ENCODE results near the gene AGPAT4.
"Not testable (repeated sequence)": the region's sequence is repeated elsewhere in the genome, so short reads cannot be mapped to it uniquely, and the experiment has no call there.

The AGPAT4 gene

DNA sequence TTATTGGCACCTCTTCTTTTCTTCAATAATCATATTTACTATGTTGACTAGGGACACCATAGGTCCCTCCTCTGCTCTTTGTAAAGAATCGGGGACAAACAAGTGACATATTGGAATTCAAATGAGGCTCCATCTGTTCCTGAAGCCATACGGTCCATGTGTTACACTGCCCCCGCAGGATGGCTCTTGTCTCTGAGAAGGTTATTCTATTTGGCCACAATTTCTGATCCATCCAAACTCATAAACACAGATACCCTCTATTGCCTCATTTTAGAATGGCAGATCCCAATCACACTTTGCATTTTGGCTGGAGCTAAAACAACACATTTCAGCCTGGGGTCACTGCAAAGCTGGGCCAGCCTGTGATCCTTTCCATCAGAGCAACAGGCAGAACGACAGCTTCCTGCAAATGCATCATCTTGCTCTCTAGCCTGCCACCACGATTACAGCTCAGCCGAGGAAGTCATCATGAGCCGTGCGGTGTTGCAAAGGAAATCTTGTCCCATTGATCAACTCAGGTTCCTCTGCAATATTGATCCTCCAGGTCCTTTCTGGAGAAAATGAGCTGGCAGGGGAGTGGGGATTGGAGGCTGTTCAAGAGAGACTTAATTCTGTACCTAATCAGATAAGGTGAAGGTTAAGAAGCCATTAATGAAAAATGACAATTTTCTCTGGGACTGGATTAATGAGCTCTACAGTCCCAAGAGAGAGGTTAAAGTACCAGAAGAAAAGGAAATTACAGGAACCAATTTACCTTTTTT lies 73.1 kb downstream of the AGPAT4 start:
- DNase-seq (ENCODE audit: low spot score), result peak; percentile 2

DNA sequence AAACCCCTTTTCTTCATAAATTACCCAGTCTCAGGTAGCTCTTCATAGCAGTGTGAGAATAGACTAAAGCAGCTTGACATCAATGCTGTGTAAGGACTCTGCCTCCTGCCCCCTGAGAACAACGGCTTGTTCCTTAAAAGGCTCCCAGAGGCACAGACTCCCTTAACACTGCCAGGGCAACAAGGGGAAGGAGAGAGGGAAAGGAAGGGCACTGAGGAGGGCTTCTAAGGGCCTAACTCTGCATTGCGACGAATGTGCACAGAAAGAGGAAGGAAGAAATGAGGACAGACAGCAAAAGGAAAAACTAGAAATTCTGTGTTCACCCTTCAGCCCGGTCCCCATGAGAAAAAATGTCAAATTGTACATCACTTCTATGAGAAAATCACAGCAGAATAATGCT lies 74.0 kb downstream of the AGPAT4 start:
- no peak for DNase-seq (ENCODE audit: low spot score)

DNA sequence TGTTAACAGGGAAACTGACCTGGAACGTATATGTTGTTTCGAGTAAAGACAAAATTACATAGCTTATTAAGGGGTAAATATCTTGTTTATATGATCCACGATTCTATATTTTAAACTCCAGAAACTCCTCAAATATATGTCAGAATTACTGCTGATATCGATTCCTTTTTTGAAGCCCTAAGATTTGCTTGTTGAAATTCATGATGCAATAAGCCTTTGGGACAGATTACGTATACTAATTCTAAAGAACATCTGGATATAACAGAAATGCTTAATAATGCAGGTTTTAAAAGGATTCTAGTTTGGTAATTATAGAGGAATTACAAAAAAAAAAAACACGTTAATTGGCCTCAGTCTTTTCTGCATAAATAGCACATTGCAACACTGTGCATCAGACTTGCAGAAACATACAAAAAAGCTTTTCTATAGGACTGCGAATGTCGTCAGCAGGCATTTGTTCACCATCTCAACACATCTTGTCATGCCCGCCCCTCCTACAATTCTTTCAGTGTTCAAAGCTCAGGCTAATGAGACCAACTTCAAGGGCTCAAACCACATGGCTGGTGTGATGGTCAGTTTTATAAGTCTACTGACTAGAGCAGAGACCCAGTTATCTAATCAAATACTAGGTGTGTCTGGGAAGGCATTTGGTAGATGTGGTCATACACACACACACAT lies 74.9 kb downstream of the AGPAT4 start:
- no peak for DNase-seq (ENCODE audit: low spot score)

DNA sequence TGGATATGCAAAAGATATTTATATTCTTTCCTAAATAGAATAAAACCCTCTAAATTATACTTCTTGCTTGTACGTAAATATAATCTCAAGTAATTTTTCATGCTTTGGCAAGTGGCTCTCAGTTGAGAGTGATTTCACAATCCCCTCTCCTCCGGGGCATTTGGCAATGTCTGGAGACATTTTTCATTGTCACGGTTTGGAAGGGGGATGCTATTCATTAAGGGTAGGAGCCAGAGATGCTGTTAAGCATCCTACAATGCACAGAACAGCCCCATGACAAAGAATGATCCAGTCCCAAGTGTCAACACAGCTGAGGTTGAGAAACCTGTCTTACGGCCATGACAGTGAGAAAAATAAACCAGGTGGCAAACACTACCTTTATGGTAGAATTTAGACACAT lies 75.7 kb downstream of the AGPAT4 start:
- DNase-seq (ENCODE audit: low spot score), result no peak

DNA sequence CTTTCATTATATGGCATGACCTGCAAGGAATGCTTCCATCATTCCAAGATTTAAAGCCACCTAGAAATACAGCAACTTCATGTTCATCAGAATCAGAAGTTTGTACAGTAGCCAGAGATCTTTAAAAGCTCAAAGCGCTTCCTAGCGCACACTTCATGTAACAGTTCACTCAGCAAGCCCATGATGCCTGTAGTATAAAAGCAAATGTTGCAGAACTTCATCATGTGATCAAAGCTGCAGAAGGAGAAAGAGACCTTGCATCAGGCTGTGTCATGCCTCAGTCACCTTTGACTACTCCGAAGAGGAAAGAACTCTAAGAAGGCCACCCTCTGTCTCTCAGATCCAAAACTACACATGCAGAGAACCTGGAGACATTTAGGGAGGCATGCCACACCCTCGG lies 78.5 kb downstream of the AGPAT4 start:
- no peak for DNase-seq (ENCODE audit: low spot score)

DNA sequence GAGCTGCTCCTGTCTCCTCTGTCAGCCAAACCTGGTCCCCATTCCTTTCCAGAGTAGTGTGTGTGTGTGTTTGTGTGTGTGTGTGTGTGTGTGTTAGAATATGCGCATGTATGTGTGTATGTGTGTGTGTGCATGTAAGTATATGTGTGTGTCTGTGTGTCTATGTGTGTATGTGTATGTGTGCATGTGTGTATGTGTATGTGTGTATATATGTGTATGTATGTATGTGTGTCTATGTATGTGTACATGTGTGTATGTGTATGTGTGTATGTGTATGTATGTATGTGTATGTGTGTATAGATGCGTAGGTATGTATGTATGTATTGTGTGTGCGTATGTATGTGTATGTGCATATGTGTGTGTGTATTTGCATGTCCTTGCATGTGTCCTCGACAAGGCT lies 79.5 kb downstream of the AGPAT4 start:
- DNase-seq (ENCODE audit: low spot score), result no peak

DNA sequence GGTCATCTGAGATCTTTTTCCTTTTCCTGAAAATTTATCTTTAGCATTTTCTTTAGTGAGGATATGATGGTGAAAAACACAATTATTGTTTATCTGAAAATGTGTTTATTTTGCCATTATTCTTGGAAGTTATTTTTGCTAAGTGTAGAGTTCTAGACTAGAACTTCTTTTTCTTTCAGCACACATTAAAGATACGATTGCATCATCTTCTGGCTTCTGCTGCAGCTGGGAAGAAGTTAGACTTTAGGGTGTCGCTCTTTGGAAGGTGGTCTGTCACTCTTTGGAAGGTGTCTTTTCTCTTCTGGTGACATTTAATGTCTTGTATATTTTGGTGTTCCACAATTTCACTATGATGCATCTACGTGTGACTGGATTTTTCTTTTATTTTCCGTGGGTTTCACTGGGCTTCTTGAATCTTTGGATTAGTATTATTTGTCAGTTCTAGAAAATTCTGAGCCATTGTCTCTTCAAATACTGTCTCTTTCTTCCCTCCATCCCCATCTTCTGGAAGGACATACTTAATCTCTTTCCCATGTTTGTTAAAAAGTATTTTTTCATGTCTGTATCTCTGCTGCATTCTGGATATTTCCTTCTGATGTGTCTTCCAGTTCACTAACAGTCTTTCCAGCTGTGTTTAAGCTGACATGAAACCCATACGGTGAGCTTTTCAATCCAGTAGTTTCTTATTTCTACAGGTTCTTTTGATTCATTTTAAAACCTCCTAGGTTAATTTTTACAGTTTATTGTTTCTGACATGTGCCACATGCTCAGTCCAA lies 81.0 kb downstream of the AGPAT4 start:
- no peak for DNase-seq (ENCODE audit: low spot score)

DNA sequence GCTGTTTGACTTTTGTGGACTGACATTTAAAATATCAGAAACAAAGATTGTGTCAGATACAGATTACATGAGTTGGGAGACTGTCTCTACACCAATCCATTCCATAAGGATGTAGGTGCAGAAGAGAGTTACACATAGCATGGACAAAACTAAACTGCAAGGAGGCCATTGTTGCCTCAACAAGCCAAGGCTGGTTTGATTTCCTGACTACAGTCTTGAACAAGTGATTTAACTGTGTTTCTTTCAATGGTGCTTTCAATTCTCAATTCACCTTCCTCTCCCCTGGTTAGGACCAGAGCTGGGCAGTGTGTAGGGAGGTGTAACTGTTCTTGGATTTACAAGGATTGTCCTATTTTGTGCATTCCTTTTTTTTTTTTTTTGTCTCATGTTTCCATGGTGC lies 82.2 kb downstream of the AGPAT4 start:
- DNase-seq (ENCODE audit: low spot score), result no peak

DNA sequence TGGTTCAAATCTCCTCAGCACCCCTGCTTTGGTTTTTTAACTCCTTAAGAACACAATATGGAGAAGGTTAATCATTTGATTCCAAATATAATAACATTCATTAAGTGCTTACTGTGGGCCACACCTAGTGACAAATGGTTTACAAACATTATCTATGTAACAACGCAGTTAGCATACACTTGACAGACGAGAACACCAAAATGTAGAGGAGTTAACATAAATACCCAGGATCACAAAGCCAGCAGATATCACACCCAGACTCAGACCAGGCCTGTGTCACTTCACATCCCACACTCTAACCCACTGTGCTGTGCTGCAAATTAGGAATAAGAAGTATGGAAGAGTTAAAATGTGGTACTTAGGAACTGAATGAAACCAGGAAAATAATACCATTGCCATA lies 82.9 kb downstream of the AGPAT4 start:
- DNase-seq (ENCODE audit: low spot score), result no peak

DNA sequence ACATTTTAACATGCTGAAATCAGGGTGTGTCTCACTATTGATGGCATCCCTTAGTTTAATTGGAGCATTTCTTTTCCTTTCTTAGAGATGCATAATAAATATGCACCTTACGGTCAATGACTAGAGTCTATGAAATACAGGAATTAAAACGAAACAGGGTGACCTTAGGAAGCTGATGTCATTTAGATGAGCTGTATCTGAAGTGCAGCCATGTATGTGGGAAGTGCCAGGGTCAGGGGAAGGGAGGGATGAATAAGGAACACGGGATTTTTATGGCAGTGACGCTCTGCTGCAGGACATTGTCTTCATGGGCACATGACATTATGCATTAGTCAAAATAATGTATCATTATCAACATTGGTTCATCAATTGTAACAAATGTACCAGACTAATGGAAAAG lies 84.0 kb downstream of the AGPAT4 start:
- no peak for DNase-seq (ENCODE audit: low spot score)

DNA sequence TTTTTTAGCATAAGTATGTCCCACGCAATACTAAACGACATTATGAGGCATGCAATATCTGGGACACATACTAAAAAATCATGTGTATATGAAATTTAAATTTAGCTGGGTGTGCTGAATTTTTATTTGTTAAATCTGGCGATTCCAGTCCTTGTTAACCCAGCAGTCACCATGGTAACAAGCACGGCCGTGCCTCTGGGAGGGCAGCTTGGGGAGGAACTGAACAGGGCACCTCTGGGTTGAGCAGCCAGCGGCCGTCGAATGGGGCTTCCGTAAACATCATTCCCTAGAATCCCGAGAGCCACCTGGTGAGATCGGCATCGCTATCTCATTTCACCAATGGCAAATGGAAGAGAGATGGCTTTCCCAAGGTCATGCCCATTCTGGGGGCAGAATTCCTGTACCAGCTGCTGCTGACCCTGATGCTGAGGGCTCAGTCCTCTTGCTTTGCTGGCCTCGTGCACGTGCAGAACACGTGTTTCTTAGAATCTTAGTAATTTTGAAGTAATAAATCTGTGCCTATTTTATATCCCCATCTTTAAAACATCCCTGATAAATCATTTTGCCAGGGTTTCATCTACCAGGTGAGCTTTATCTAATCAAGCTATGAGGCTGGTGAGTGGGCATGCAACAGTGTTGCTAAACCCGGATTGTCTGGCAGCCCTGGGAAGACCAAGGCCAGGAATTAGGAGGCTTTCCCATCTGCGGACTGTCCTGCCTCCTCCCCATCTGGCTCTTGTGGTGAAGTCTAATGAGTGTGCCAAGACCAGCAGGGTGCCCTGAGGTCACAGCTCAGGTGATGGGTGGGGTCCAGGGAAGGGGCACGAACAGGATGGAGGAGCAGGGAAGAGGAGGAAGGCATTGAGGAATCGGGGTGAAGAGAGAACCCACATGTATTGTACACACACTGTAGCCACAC lies 85.1 kb downstream of the AGPAT4 start:
- no peak for DNase-seq (ENCODE audit: low spot score)

DNA sequence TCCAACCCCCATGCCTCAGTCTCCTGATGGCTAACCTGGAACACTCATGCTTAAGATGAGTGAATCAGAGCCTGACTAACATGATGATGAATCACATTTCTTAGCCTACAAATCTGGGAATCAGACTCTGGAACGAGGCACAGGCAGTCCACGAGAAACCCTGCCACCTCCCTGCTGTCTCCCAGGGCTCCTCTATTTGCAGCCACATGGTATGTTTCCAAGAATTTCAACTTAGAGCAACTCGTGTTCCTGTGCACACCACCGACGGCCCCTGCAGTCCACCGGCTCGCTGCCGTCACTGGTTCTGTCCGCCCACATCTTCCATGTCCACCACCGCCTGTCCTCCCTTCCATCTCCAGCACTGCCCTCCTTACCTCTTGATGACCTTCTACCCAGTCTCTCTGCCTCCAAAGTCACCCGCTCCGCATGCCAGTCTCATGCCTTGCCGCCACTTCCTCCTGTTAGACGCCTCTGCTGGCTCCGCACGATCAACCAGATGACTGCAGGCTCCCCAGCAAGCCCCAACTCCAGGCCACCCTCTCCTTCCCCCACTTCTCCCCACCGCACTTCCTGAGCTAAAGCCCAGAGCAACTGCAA lies 87.6 kb downstream of the AGPAT4 start:
- peak; percentile 67 for DNase-seq (ENCODE audit: low spot score)

DNA sequence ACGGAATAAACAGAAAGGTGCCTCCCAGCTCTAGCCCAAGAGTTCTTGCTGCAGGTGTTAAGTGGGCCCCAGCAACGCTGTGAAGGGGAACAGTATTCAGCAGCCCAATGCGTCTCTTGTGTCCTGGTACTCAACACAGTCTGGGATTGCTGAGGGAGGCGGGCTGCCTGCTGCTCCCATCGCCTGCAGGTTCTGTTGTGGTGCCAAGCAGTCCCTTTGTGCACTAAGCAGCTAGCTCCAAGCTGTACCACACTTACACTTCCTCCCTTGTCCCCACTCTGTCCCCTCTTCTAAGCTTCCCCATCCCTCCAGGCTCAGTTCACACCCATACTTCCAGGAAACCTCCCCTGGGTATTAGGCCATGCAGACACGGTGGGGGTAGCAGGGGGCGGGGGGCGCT lies 92.7 kb downstream of the AGPAT4 start:
- no peak for DNase-seq (ENCODE audit: low spot score)

DNA sequence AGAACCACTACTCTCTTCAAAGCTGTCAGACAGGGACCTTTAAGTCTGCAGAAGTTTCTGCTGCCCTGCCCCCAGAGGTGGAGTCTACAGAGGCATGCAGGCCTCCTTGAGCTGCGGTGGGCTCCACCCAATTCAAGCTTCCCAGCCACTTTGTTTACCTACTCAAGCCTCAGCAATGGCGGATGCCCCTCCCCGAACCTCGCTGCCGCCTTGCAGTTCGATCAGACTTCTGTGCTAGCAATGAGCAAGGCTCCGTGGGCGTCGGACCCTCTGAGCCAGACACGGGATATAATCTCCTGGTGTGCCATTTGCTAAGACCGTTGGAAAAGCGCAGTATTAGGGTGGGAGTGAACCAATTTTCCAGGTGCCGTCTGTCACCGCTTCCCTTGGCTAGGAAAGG lies 95.7 kb downstream of the AGPAT4 start:
- DNase-seq (ENCODE audit: low spot score), result not testable (repeated sequence)

DNA sequence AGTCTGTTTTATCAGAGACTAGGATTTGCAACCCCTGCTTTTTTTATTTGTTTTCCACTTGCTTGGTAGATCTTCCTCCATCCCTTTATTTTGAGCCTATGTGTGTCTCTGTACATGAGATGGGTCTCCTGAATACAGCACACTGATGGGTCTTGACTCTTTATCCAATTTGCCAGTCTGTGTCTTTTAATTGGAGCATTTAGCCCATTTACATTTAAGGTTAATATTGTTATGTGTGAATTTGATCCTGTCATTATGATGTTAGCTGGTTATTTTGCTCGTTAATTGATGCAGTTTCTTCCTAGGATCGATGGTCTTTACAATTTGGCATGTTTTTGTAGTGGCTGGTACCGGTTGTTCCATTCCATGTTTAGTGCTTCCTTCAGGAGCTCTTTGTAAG lies 97.4 kb downstream of the AGPAT4 start:
- not testable (repeated sequence) for DNase-seq (ENCODE audit: low spot score)

DNA sequence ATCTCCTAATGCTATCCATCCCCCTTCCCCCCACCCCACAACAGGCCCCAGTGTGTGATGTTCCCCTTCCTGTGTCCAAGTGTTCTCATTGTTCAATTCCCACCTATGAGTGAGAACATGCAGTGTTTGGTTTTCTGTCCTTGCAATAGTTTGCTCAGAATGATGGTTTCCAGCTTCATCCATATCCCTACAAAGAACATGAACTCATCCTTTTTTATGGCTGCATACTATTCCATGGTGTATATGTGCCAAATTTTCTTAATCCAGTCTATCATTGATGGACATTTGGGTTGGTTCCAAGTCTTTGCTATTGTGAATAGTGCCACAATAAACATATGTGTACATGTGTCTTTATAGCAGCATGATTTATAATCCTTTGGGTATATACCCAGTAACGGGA lies 101.1 kb downstream of the AGPAT4 start:
- DNase-seq (ENCODE audit: low spot score), result not testable (repeated sequence)

DNA sequence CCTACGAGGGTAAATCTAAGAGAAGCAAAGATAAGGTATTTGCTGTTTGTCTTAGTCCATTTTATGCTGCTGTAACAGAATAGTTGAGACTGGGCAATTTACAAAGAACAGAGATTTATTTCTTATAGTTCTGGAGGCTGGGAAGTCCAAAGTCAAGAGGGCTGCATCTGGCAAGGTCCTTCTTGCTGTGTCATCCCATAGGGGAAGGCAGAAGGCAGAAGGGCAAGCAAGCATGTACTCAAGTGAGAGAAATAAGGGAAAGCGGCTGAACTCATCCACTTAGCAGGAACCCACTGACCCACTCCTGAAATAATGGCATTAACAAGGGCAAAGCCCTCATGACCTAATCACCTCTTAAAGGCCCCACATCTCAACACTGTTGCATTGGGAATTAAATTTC lies 102.7 kb downstream of the AGPAT4 start:
- DNase-seq (ENCODE audit: low spot score), result no peak

DNA sequence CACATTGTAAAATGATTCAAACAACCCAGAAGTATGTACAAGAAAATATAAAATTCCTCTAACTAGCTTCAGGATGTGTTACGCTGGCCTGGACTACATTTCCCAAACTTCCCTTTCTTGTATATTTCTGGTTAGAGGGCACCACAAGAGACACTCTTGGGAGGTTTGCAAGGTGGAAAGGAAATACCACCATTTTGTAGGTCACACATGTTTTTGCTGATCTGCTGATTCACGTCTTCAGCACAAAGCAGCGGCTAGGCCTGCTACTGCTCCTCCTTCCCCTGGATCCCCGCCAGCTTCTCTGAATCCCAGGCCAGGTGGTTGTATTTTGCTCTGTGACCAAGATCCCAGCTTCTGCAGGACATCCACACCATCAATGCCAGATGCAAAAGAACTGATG lies 104.2 kb downstream of the AGPAT4 start:
- no peak for DNase-seq (ENCODE audit: low spot score)

DNA sequence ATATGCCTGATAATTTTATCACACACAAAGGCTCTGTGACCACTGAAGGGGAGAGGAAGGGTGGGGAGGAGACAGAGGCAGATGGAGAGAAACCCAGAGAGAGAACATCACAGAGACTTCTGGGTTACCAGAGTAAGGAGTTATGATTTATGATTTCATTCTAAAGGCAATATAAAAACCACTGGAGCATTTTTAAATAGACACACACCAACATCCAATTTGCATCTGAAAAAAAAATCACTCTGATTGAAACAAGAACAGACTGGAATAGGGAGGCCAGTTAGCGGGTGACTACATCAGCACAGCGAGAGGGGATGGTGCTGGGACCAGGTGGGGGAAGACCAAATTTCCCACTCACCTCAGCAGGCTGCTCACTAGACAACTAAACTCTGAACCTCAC lies 104.8 kb downstream of the AGPAT4 start:
- DNase-seq (ENCODE audit: low spot score), result no peak

DNA sequence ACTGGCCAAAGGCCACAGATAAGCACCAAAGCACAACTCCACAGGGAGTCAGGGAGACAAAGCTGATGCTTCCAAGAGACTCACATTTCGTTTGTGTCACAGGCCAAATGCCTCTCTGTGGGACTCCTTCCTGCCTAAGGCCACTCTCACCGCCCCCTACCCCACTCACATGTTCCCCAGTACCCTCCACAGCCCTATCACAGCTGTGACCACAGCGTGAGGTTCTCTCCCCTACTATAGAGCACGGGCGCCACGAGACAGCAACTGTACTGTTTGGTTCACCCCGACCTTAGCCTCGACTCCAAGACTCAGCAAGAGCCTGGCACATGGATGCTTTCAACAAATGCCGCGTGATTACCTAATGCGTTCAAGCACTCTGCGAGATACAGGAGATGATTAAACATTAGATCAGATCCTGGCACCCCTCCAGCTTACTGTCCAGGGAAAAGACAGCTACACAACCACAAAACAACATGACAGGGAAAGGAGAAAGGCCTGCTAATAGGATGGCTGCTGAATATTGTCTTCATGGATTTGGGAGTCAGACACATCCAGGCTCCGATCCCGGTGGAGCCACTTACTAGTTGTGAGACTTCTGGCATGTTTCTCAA lies 105.5 kb downstream of the AGPAT4 start:
- peak; percentile 94 for DNase-seq (ENCODE audit: low spot score)

DNA sequence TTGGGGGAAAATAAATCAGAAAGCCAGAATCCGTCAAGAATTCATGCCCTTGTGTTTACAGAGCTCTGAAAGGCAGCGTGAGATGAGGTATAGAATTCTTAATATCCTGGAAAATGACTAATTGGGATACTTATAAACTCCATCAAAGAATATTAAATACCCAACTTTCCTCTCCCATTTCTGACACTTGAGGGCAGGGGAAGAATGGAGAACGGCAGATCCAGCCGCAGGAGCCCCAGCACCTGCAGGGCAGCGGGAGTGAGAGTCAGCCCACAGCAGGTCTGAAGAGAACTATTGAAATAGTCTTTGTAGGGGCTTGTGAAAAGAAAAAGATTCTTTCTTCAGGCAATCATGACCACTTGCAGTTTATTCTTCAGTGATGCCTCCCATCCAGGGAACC lies 107.2 kb downstream of the AGPAT4 start:
- DNase-seq (ENCODE audit: low spot score), result no peak

All from RKO (cell line).